Measurements from ENCODE around the gene ISG20L2. TPM values are rescaled to one million over a fixed set of nuclear protein-coding genes. Genes with fewer than 3 reads are reported as not detected.

Gene ISG20L2
- total and polyA plus RNA-seq, 2 experiments from 2014 or later = 25.1 to 27.3 TPM

DNA sequence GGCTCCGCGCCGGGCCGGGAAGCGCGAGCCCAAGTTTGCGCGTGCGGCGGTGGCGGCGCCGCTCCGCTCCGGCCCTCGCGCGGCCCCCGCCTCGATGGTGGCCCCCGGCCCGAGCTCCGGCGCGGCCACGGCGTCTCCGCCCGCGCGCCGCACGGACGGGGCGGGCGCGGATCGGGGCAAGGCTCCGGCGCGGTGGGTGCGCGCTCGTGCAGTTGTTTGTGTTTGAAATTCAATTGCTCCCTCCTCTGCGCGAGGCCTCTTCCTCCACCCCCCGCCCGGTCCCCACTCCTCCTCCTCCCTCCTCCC is 22.8 kb upstream of the ISG20L2 start, which contains the start of gene HDGF:
Gene HDGF, minus strand, starts transcription at position 225 of the 306 bp plus-strand sequence. CDS start 246 bp downstream, outside the sequence.
- TF ChIP-seq, protein P1, sequence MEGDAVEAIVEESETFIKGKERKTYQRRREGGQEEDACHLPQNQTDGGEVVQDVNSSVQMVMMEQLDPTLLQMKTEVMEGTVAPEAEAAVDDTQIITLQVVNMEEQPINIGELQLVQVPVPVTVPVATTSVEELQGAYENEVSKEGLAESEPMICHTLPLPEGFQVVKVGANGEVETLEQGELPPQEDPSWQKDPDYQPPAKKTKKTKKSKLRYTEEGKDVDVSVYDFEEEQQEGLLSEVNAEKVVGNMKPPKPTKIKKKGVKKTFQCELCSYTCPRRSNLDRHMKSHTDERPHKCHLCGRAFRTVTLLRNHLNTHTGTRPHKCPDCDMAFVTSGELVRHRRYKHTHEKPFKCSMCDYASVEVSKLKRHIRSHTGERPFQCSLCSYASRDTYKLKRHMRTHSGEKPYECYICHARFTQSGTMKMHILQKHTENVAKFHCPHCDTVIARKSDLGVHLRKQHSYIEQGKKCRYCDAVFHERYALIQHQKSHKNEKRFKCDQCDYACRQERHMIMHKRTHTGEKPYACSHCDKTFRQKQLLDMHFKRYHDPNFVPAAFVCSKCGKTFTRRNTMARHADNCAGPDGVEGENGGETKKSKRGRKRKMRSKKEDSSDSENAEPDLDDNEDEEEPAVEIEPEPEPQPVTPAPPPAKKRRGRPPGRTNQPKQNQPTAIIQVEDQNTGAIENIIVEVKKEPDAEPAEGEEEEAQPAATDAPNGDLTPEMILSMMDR (IDR thresholded peaks at IDR 0.05; ENCODE audit: low read depth, low read length) = no peak
- H3K27ac ChIP-seq = peak within 1 kb of the TSS; percentile 100
- H3K27me3 ChIP-seq = no peaks in the 10 kb centered on the region
- peak within 1 kb of the TSS; percentile 72 for H3K4me3 ChIP-seq
- no peaks in the 10 kb centered on the region for H3K36me3 ChIP-seq
- DNase-seq (ENCODE audit: low read depth in 1 of 2, low spot score in 1 of 2) = no peak
- no peaks in the 10 kb centered on the region for H3K9me3 ChIP-seq (ENCODE audit: low read depth)
- H3K4me1 ChIP-seq (ENCODE audit: low read depth) = peaks cover 35% of the 10 kb centered on the region

DNA sequence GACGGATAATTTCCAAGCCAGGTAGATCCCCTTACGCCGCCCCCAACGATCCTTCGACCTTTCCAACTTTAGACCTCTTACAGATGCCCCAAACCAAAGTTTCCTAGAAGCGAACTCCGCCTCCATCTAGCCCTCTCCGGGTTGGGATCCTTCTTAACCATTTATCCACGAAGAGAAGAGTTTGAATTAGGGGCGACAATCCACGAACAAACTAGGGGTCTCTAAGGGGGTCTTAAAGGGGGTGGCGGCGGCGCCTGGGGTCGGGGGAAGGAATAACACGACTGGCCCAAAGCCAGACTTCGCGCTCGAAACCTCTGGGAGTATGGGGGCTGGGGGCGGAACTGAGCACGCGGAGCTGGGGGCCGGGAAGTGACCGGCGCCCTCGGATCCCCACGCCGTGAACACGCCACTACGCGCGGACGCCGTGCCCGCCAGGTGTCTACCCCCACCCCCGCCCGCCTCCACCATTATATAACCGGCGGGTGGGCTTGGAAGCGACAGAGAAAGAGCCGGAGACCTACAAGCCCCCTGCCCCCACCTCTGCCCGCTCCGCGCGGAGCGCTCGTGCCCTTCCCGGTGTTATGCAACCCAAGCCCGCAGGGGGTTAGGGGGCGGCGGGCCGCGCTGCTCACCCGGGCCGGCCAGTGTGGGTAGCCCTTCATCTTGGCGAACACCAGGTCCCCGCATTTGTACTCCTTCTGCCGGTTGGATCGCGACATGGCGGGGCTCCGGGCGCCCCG is 22.3 kb upstream of the ISG20L2 start:
- peak; percentile 53 to 61 for DNase-seq (ENCODE audit: low read depth in 1 of 2, low spot score in 1 of 2)
- Histone ChIP-seq H3K4me3 (peak overlapping the region; percentile 72), H3K9me3 (ENCODE audit: low read depth) (no peaks in the 10 kb centered on the region), H3K27ac (peak overlapping the region; percentile 100), H3K27me3 (no peaks in the 10 kb centered on the region), H3K4me1 (ENCODE audit: low read depth) (peaks cover 40% of the 10 kb centered on the region), H3K36me3 (no peaks in the 10 kb centered on the region)
- TF ChIP-seq, protein P1 (IDR thresholded peaks at IDR 0.05; ENCODE audit: low read depth, low read length) = no peak

DNA sequence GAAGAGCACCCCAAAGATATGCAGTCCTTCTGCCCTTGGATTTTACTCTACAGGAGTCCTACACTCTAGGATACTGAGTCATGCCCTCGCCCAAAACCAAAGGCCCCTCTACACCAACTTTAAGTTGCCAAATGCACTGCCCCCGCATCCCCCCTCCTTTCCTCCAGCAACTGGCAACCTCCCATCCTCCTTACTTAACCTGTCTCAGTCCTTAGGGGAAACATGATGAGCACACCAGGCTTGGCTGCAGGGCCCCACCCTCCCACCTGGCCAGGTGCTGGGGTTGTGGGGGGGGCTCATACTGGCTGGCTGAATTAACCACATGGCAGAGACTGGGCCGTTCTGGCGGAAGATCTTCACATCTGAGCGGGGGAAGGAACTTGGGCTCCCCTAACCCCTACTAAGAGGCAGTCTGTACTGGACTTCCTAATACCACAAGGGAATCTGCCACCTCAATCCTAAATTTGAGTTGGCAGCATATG is 21.7 kb upstream of the ISG20L2 start:
- DNase-seq (ENCODE audit: low read depth in 1 of 2, low spot score in 1 of 2) = no peak

DNA sequence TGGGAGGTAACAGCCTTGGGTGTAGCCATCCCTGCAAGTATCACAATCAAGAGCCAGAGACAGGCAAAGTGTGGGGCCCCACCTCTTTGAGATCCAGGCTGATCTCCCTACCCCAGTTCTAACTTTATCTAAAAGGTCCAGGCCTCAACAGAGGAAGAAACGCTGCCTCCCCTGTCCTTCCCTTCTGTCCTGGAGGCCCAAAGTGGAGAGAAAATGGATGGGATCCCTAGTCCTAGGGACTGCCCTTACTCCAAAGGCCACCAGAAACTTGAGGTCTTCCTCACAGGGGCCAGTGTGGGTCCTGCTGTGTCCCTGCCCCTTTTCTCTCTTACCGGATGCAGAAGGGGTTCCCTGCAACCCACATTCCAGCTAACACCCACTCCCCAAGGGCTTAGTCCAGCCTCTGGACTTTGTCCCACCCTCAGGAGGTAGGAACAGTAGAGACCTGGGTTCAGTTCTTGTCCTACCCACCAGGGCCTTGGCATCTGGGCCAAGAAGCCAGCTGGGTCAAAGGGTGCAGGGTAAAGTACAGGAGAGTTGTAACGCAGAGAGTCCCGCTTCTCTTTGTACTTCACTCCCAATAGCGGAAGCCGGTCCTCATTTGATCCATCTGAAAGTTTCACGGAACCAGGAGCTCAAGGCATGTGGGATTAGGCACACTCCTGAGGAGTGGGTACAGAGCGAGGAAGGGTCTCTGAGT is 21.0 kb upstream of the ISG20L2 start:
- H3K4me1 ChIP-seq (ENCODE audit: low read depth) = peaks cover 40% of the 10 kb centered on the region

More for the DNA sequence above, 21.7 kb upstream of the ISG20L2 start:
- H3K36me3 ChIP-seq = no peaks in the 10 kb centered on the region
- TF ChIP-seq, protein P1 (IDR thresholded peaks at IDR 0.05; ENCODE audit: low read depth, low read length) = no peak
- H3K4me3 ChIP-seq = peak overlapping the region; percentile 72
- H3K27me3 ChIP-seq = no peaks in the 10 kb centered on the region
- H3K4me1 ChIP-seq (ENCODE audit: low read depth) = peaks cover 40% of the 10 kb centered on the region
- H3K27ac ChIP-seq = peak overlapping the region; percentile 100
- no peaks in the 10 kb centered on the region for H3K9me3 ChIP-seq (ENCODE audit: low read depth)

DNA sequence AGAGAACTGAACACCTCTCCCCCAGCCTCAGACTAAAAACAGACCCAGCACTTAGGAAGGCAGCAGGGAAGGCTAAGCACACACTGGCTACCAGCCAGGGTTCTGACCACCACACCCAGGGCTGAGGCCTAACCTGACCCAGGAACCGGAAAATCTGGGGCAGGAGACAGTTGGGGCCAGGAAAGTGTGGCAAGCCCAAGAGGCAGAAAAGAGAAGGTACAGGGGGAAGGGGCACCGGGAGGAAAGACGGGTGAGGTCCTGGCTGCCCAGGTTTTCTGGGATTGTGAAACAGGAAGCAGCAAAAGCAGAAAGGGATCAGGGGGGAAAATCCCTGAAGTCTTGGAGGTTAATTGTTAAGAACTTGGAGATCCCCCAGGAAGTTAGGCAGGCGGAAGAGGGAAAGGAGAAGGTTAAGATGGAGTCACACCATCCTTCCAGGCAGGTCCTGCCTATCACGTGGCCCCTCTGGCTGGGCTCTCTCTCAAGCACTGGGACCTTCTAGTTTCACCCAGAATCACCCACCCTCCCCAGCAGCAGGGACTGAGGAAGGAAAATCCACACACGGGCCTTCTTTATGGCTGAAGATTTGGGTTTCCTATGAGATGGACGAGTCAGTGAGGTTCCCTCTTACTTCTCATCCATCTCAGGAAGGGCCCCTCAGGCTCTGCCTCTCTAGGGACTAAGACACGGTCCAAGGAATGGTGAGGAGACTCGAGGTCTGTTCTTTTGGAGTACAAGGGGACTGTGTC is 20.3 kb upstream of the ISG20L2 start:
- peak overlapping the region; percentile 100 for H3K27ac ChIP-seq
- peaks cover 40% of the 10 kb centered on the region for H3K4me1 ChIP-seq (ENCODE audit: low read depth)
- peak overlapping the region; percentile 72 for H3K4me3 ChIP-seq
- H3K27me3 ChIP-seq = no peaks in the 10 kb centered on the region
- TF ChIP-seq, protein P1 (IDR thresholded peaks at IDR 0.05; ENCODE audit: low read depth, low read length) = no peak
- peak; percentile 57 to 71 for DNase-seq (ENCODE audit: low read depth in 1 of 2, low spot score in 1 of 2)
- H3K9me3 ChIP-seq (ENCODE audit: low read depth) = no peaks in the 10 kb centered on the region
- no peaks in the 10 kb centered on the region for H3K36me3 ChIP-seq

More for the DNA sequence above, 21.0 kb upstream of the ISG20L2 start:
- no peaks in the 10 kb centered on the region for H3K9me3 ChIP-seq (ENCODE audit: low read depth)
- no peaks in the 10 kb centered on the region for H3K36me3 ChIP-seq
- H3K27me3 ChIP-seq = no peaks in the 10 kb centered on the region
- TF ChIP-seq, protein P1 (IDR thresholded peaks at IDR 0.05; ENCODE audit: low read depth, low read length) = no peak
- H3K4me3 ChIP-seq = peak overlapping the region; percentile 72
- no peak for DNase-seq (ENCODE audit: low read depth in 1 of 2, low spot score in 1 of 2)
- H3K27ac ChIP-seq = peak overlapping the region; percentile 100

All from cardiac muscle cell (in vitro differentiated cells and primary cell).